Urinary bladder (tissue), 4 donors: ENCODE results near the gene TRPM2. TPM values are rescaled to one million over a fixed set of nuclear protein-coding genes. Genes with fewer than 3 reads are reported as not detected.

ENCODE experiments used
- DNase-seq: peaks from one replicate; pipeline ENCODE4 v3.0.0-alpha.2; 2015; ENCODE audit errors: extremely low spot score
- H3K27ac ChIP-seq: one replicate; pipeline ENCODE4 v1.5.1; 2013; ENCODE audit warnings: low read depth, mild to moderate bottlenecking, moderate library complexity
- H3K36me3 ChIP-seq: one replicate; pipeline ENCODE4 v1.6.1; 2013; ENCODE audit warnings: mild to moderate bottlenecking, moderate library complexity; ENCODE audit not compliant: insufficient read depth
- H3K4me1 ChIP-seq: one replicate; pipeline ENCODE4 v1.6.1; 2013; ENCODE audit warnings: mild to moderate bottlenecking, moderate library complexity; ENCODE audit not compliant: insufficient read depth
- H3K4me3 ChIP-seq: one replicate; pipeline ENCODE4 v1.5.1; 2013; ENCODE audit warnings: low read depth, low read length
- WGBS: extraction: QIAGEN DNeasy Blood & Tissue Kit; methylation state at CpG from one replicate; pipeline ENCODE4 v1.1.7; 2013; 5-methylcytosine and 5-hydroxymethylcytosine counted together
- polyA plus RNA-seq: library from polyadenylated mRNA; stranded (reverse); fragments of 200-250 nt; gene quantifications from one replicate; pipeline ENCODE4 v1.2.3, GENCODE V29; 2013
- total RNA-seq: library from RNA; depleted of rRNA; stranded (reverse); fragments of >200 nt; gene quantifications from one replicate; pipeline ENCODE4 v1.2.3, GENCODE V29; 2014
- donor health status: healthy with polysubstance abuse.
- donor health status: healthy.

TRPM2 gene
- total and polyA plus RNA-seq, 2 donors, result 1.2 to 3.3 TPM

DNA sequence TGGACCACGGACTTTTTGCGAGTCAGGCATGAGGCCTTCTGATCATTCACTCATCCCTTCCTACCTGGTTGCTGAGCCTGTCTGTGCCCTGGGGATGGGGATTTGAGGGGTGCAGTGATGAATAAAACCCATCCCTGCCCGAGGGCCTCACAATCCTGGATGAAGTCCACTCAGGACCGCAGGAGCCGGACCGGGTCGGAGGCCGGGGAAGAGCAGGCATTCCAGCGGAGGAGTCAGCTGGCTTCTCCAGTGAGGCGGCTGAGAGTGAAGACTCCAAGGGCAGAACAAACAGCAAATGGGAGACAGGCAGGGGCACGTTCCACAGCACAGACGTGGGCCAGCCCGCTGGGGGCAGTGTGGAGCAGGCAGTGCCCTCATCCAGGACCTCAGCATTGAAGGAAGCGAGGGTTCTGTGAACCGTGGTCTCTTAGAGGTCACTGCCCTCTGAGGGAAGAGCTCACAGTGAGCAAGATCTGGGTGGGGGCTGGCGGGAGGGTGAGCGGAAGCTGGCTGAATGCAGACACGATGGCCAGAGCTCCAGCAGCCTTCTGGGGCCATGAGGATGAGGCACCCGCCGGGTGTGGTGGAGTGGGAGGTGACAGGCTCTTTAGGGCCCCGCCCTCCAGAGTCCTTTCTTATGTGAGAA is 91.0 kb downstream of the TRPM2 start:
- no peak for DNase-seq
- Histone ChIP-seq H3K4me3 (no peak overlapping the region), H3K27ac (no peak overlapping the region), H3K4me1 (no peaks in the 10 kb centered on the region), H3K36me3 (no peaks in the 10 kb centered on the region)
- WGBS, result 77% methylated on average over 21 of the region's 21 CpGs

DNA sequence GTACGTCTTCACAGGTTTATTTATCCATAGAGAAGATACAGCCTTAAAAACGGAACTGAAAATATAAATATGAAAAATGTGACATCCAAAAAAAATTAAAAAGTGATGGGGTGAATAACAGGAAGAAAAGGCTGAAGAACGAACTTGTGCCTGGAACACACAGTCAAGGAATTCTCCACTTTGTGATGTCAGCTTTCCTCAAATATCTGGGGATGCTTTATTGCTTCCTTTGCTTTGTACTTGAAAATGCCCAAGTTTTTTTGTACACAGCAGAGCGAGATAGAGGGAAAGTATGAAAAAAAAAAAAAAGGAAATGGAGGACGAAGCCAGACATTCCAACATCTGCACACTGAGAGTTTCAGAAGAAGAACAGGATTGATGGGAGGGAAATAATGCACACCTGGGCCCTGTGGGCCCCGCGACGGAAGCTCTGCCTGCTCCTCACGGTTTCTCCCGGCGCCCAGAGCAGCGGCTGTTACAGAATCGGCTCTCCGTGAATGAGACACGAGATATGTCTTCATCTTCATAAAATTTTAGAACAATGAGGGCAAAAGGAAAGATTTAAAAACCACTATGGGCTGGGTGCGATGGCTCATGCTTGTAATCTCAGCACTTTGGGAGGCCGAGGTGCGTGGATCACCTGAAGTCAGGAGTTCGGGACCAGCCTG is 91.9 kb downstream of the TRPM2 start:
- H3K27ac ChIP-seq, result no peak overlapping the region

DNA sequence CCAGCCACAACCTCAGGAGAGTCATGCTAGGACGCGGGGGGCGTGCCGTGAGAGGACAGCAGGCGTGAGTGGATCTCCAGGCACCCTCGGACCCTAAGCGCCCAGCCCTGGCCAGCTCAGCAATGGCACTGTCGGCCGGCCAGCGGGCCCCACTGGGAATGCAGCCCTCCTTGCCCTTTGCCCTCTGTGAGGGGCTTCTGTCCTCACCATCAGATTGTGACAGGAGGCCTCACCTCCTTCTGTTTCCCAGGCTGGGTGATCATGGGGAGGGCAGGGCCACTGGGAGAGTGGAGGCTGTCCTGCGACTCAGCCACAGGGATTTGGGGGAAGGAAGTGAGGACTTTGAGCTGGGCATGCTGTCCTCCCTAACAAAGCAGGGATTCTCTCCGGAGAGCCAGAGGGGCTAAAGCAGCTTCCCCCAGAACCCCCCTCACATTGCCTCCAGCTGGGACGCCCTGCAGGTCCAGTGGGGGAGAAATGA is 95.3 kb downstream of the TRPM2 start:
- H3K4me3 ChIP-seq, result no peak overlapping the region
- WGBS, result 55% methylated on average over 13 of the region's 13 CpGs
- no peaks in the 10 kb centered on the region for H3K4me1 ChIP-seq
- H3K27ac ChIP-seq, result no peak overlapping the region
- DNase-seq, result no peak
- H3K36me3 ChIP-seq, result no peaks in the 10 kb centered on the region

More for the DNA sequence above, 91.9 kb downstream of the TRPM2 start:
- no peak for DNase-seq
- H3K36me3 ChIP-seq, result no peaks in the 10 kb centered on the region
- WGBS, result 65% methylated on average over 19 of the region's 19 CpGs
- H3K4me3 ChIP-seq, result no peak overlapping the region
- no peaks in the 10 kb centered on the region for H3K4me1 ChIP-seq

DNA sequence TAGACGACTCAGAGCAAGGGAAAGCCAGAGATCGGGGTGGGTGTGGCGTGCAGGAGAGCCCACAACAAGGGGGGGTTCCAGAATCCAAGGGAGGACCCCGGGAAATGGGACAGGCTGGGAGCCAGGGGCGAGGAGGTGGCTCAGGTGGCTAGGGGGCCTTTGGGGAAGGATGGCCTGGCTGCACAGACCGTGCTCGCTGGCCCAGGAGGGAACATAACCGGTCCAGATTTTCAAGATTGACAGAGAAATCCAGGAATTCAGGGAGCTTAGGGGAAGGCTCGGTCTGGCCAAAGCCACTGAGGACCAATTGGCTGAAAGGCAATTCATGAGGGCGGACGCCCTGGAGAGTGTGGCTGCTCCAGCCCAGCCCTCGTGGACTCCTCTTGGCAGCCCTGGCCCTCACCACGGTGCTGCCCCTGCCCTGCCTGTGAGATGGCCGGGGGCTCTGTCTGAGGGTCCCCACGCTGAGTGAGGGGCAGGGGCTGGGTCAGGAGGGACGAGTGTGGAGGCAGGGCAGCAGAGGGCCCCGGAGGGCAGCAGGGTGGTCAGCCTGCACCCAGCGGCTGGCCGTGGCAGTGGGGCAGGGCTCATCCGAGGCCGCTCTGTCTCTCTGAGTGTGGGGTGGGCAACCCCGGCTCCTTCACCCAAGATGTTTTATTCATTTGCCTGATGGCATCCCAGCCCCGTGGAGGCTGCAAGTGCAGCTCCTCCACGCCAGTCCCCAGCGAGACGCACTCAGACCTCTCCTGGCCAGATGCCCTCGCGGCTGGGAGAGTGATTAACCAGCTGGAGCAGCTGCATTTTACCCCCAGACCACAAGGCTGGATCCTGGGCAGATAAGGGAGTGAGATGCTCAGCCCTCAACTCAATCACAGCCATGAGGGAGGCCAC is 96.3 kb downstream of the TRPM2 start:
- H3K27ac ChIP-seq, result no peak overlapping the region
- 55% methylated on average over 28 of the region's 28 CpGs for WGBS
- DNase-seq, result no peak

DNA sequence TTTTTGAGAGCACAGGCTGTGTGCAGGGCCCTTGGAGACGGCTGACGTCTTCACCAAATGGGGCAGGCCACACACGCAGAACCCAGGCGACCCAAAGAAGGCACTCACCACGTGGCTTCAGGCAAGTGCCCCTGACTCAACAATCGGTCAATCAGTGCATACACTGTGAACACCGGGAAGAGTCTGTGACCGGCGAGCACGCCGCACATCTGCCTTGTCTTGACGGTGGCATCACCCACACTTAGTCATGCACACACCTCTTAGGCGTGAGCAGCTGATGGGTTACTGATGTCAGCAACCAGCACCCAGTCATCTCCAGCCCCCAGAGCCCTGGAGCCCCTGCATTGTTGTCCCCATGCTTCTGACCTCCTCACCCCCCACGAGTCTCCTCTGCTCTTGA is 97.0 kb downstream of the TRPM2 start:
- DNase-seq, result no peak
- Histone ChIP-seq H3K4me1 (peaks cover under 1% of the 10 kb centered on the region), H3K27ac (no peak overlapping the region), H3K36me3 (no peaks in the 10 kb centered on the region), H3K4me3 (no peak overlapping the region)
- 75% methylated on average over 14 of the region's 14 CpGs for WGBS

More for the DNA sequence above, 96.3 kb downstream of the TRPM2 start:
- Histone ChIP-seq H3K36me3 (no peaks in the 10 kb centered on the region), H3K4me3 (no peak overlapping the region), H3K4me1 (no peaks in the 10 kb centered on the region)

DNA sequence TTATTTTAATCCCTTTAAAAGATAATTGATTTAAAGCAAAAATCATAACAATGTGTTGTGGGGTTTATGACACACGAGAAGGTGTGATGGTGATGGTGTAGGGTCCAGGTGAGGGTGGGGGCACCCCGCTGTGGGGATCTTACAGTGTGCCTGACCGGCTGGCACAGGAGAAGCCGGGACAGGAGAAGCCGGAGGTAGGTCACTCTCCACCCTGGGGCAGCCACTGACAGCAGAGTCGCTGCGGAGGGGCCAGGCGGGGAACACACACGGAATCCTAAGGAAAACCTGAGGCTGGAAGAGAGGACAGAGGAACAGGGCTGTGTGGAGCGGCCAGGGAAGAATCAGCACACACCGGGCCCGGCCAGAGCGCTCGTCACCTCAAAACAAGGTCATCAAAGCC is 97.6 kb downstream of the TRPM2 start:
- no peak for DNase-seq
- 82% methylated on average over 14 of the region's 14 CpGs for WGBS
- H3K4me3 ChIP-seq, result no peak overlapping the region

DNA sequence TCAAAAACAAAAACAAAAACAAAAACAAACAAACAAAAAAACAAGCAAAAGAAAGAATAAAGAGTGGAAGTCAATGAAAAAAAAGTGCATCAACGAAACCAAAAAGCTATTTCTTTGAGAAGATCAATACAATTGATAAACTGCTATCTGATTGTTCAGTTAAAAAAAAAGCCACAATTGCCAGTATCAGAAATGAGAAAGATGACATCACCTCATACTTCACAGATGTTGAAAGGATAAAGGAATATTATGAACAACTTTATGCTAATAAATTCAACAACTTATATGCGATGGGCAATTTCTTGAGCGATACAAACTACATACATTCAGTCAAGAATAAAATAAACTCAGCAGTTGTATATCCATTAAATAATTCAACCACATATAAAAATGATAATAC is 99.7 kb downstream of the TRPM2 start:
- Histone ChIP-seq H3K27ac (no peak overlapping the region), H3K36me3 (no peaks in the 10 kb centered on the region), H3K4me1 (peaks cover 1% of the 10 kb centered on the region), H3K4me3 (no peak overlapping the region)
- WGBS, result 94% methylated on average over 3 of the region's 3 CpGs
- no peak for DNase-seq

More for the DNA sequence above, 97.6 kb downstream of the TRPM2 start:
- H3K36me3 ChIP-seq, result no peaks in the 10 kb centered on the region
- peaks cover 1% of the 10 kb centered on the region for H3K4me1 ChIP-seq
- no peak overlapping the region for H3K27ac ChIP-seq

DNA sequence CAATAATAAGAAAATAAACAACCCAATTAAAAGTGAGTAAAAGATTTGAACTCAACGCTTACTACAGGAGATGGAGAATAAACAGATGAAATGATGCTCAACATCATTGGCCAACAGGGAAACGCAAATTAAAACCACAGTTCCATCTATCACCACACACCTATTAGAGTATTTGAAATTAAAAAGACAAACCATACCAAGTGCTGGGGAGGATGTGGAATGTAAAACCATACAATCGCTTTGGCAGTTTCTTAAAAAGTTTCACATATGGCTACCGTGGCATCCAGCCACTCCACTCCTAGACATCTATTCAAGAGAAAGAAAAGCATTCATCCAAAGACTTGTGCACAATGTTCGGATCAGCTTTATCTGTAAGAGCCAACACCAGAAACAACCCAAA is 100.6 kb downstream of the TRPM2 start:
- Histone ChIP-seq H3K4me1 (peaks cover 1% of the 10 kb centered on the region), H3K36me3 (no peaks in the 10 kb centered on the region), H3K27ac (no peak overlapping the region), H3K4me3 (no peak overlapping the region)
- WGBS, result 90% methylated on average over 5 of the region's 5 CpGs
- DNase-seq, result no peak

DNA sequence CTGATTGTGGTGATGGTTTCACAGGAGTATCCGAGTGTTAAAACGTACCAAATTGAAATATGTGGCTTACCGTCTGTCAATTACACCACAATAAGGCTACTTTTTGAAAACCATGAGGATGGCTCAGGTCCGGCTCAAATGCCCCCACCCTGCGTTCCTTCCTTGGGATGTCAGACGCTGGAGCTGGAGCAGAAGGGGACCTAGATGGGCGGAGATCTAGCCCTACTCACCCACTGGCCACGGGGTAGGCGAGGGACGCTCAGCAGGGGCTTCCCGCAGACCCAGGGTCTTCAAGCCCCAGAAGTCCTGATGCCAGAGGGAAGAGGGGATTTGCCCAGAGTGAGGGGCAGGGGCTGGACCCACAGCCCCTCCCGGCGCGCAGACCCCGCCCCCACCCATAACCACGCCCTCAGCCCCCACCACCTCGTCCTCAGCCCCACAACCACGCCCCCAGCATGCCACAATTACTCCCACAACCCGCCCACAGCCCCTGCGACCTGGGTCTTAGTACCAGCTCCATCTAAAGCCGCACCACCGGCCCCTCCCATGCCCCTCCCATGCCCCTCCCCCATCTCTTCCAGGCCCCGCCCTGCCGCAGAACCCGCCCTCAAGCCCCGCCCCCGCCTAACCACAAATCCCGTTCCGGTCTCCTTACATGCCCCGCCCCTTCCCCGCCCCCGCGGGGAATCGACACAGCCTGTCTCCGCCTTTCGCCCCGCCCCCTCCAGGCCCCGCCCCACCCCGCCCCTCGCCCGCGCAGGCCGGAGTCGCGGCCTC is 101.5 kb downstream of the TRPM2 start, which contains the start of gene LRRC3:
Gene LRRC3 (plus strand): TSS at position 764 of the 777 bp plus-strand sequence. CDS start 1,135 bp downstream, outside the sequence.
- Histone ChIP-seq H3K36me3 (no peaks in the 10 kb centered on the region), H3K27ac (no peak within 1 kb of the TSS), H3K4me1 (peaks cover 1% of the 10 kb centered on the region), H3K4me3 (peak within 1 kb of the TSS; percentile 57)
- peak; percentile 50 for DNase-seq
- WGBS, result 5% methylated on average over 45 of the region's 45 CpGs

DNA sequence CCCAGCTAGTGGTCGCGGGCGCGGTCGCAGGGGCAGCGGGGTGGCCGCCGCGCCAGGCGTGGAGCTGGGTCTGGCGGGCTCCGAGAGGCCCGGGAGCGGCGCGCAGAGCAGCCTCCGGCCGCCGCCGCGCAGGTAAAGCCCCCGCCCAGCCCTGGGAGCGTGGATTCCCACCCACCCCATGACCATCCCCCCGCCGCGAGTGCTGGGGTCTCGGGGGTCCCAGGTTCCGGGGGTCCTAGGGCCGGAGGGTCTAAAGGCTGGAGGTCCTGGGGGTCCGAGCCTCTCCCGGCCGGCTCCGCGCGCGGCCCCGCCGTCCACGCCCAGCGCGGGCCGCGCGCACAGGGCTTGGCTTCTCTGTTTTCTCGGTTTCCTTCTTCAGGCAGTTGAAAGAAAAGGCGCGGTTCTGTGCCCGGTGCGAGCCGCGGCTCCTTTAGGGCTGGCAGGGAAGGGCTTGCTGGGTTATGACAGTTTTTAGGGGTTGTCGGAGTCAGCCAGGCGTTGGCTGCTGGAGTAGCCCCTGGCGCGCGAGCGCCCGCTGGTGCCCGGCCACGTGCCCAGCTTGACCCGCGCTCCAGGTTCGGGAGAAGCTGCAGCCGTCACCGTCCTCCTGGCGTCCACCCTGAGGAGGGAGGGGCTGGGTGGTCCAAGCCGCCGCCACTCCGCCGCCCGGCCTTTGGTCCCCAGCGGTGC is 102.2 kb downstream of the TRPM2 start:
- WGBS, result 2% methylated on average over 72 of the region's 72 CpGs
- H3K36me3 ChIP-seq, result no peaks in the 10 kb centered on the region
- peak overlapping the region; percentile 57 for H3K4me3 ChIP-seq
- no peak overlapping the region for H3K27ac ChIP-seq
- no peak for DNase-seq
- H3K4me1 ChIP-seq, result peaks cover 1% of the 10 kb centered on the region

DNA sequence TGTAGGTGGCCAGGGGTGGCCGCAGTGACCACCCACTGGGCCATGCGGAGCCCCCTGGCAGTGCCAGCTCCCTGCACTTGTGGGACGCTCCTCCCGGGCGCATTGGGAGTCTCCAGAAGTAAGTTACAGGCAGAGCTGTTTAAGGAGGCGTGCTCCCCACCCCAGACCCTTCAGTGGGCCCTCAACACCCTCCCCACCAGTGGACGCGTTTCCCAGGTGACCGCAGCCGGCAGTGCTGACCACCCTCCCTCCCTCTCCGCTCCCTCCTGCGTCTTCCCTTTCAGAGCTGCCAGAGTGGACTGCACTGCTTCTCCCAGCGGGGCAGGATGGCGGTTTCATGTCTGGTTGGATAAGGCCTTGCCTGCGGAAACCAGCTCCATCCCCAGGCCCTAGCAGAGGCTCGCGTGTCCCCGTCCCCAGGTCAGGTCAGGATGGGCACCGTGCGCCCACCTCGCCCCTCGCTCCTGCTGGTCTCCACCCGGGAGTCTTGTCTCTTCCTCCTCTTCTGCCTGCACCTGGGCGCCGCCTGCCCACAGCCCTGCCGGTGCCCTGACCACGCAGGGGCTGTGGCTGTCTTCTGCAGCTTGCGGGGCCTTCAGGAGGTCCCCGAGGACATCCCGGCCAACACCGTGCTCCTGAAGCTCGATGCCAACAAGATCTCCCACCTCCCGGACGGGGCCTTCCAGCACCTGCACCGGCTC is 102.9 kb downstream of the TRPM2 start:
- H3K4me3 ChIP-seq, result peak overlapping the region; percentile 57
- WGBS, result 78% methylated on average over 35 of the region's 35 CpGs
- no peak for DNase-seq
- H3K27ac ChIP-seq, result no peak overlapping the region
- no peaks in the 10 kb centered on the region for H3K36me3 ChIP-seq
- peaks cover 1% of the 10 kb centered on the region for H3K4me1 ChIP-seq
